PC-3 (cell line): ENCODE data around the gene AEBP2. TPM values are rescaled to one million over a fixed set of nuclear protein-coding genes. Genes with fewer than 3 reads are reported as not detected.
"Not testable (repeated sequence)": the region's sequence is repeated elsewhere in the genome, so short reads cannot be mapped to it uniquely, and the experiment has no call there.

Source experiments
- ATAC-seq: fragments of 200-7000 bp; cut with Tn5 transposase; 2 replicates; pipeline ENCODE4 v1.9.1; 2020; ENCODE audit warnings: mild to moderate bottlenecking, moderate library complexity
- BruUV-seq: library from RNA; stranded (reverse); fragments of 400-500 nt; replicated peaks from 2 replicates; lab custom pipeline; 2021; lab: Mats Ljungman, UMichigan
- CTCF ChIA-PET: fragments of 300-600 bp; sonication (Branson Sonifier 250); formaldehyde crosslinking; loops from one replicate; lab custom pipeline; 2022; ENCODE audit warnings: antibody characterized with exemption; lab: Charles Lee
- POLR2A ChIA-PET: fragments of 300-600 bp; sonication (Branson Sonifier 250); formaldehyde crosslinking; loops from one replicate; lab custom pipeline; 2022; ENCODE audit warnings: antibody characterized with exemption; ENCODE audit not compliant: unreplicated experiment; lab: Charles Lee
- DNase-seq: peaks from one replicate; pipeline ENCODE4 v3.0.0-alpha.2; 2015
- H2AFZ ChIP-seq: fragments of 300-600 bp; sonication (generic); 2 replicates; pipeline ENCODE4 v1.6.0; 2016; ENCODE audit warnings: antibody characterized with exemption, low read length
- H3F3A ChIP-seq: fragments of 300-600 bp; sonication (generic); one replicate; pipeline ENCODE4 v1.6.0; 2017; ENCODE audit warnings: antibody characterized with exemption, low read length, control low read depth, mild to moderate bottlenecking; ENCODE audit not compliant: unreplicated experiment
- H3K27ac ChIP-seq: fragments of 300-600 bp; sonication (generic); 2 replicates; pipeline ENCODE4 v1.5.1; 2016; ENCODE audit warnings: mild to moderate bottlenecking, low read length
- H3K27me3 ChIP-seq: fragments of 300-600 bp; sonication (generic); 2 replicates; pipeline ENCODE4 v1.6.1; 2016; ENCODE audit warnings: low read length, mixed read lengths
- H3K36me3 ChIP-seq: fragments of 300-600 bp; sonication (generic); 2 replicates; pipeline ENCODE4 v1.6.1; 2016; ENCODE audit warnings: low read depth, mixed run types, low read length, mixed read lengths
- H3K4me1 ChIP-seq: fragments of 300-600 bp; sonication (generic); 2 replicates; pipeline ENCODE4 v1.5.1; 2016; ENCODE audit warnings: low read length; ENCODE audit not compliant: insufficient read depth
- H3K4me2 ChIP-seq: fragments of 300-600 bp; sonication (generic); 2 replicates; pipeline ENCODE4 v1.6.0; 2016; ENCODE audit warnings: low read length
- H3K4me3 ChIP-seq: fragments of 300-600 bp; sonication (generic); 2 replicates; pipeline ENCODE4 v1.5.1; 2016; ENCODE audit warnings: mild to moderate bottlenecking, low read length, mixed read lengths
- H3K79me2 ChIP-seq: fragments of 300-600 bp; sonication (generic); 2 replicates; pipeline ENCODE4 v1.6.1; 2017; ENCODE audit warnings: low read length, mixed read lengths
- H3K9ac ChIP-seq: fragments of 300-600 bp; sonication (generic); 2 replicates; pipeline ENCODE4 v1.6.0; 2016; ENCODE audit warnings: mild to moderate bottlenecking, low read length
- H3K9me2 ChIP-seq: fragments of 300-600 bp; sonication (generic); replicated peaks from 2 replicates; pipeline ENCODE4 v1.6.1; 2016; ENCODE audit warnings: mixed run types, low read length, mixed read lengths
- H3K9me3 ChIP-seq: fragments of 300-600 bp; sonication (generic); 2 replicates; pipeline ENCODE4 v1.6.1; 2016; ENCODE audit warnings: low read length, mixed read lengths
- H4K20me1 ChIP-seq: fragments of 300-600 bp; sonication (generic); 2 replicates; pipeline ENCODE4 v1.6.1; 2016; ENCODE audit warnings: low read length, mixed read lengths
- CTCF ChIP-seq: fragments of 300-600 bp; sonication (generic); conservative IDR thresholded peaks from 2 replicates; pipeline ENCODE4 v1.5.1; 2017; ENCODE audit warnings: antibody characterized with exemption, low read depth, mild to moderate bottlenecking, low read length
- EZH2 ChIP-seq: fragments of 300-600 bp; sonication (generic); IDR thresholded peaks from one replicate; pipeline ENCODE4 v1.6.1; 2017; ENCODE audit warnings: antibody characterized with exemption, mild to moderate bottlenecking, low read length; ENCODE audit not compliant: unreplicated experiment
- EZH2phosphoT487 ChIP-seq: fragments of 300-600 bp; sonication (generic); IDR thresholded peaks from 2 replicates; pipeline ENCODE4 v1.6.1; 2018; ENCODE audit warnings: mild to moderate bottlenecking, antibody characterized with exemption, low read length, borderline replicate concordance
- intact Hi-C: fragments of 100-400 bp; cut with micrococcal nuclease; formaldehyde crosslinking; loops from 2 replicates; pipeline ENCODE4 v1.9.0; 2023
- total RNA-seq: library from RNA; depleted of rRNA; stranded (reverse); fragments of >200 nt; gene quantifications from 2 replicates; pipeline ENCODE4 v1.2.3, GENCODE V29; 2014

AEBP2 gene
- total RNA-seq, 1 experiment from 2014 or later, result 10.2 TPM

- Histone ChIP-seq H3K9me2 (no peaks in the 10 kb centered on the region), H3F3A (no peaks in the 10 kb centered on the region), H2AFZ (no peak overlapping the region), H3K79me2 (peaks cover 21% of the 10 kb centered on the region), H3K36me3 (peaks cover 9% of the 10 kb centered on the region; the same call in 1 of the 2 replicates), H3K9me3 (no peaks in the 10 kb centered on the region), H3K4me3 (no peak overlapping the region), H3K27ac (no peak overlapping the region), H3K27me3 (no peaks in the 10 kb centered on the region), H4K20me1 (no peaks in the 10 kb centered on the region), H3K9ac (no peak overlapping the region), H3K4me1 (no peaks in the 10 kb centered on the region), H3K4me2 (no peak overlapping the region)
- ChIA-PET POLR2A (no interaction called here), CTCF (no interaction called here)
- BruUV-seq, result no TSS peak
- TF ChIP-seq EZH2phosphoT487, result no peak
- TF ChIP-seq EZH2, result no peak
- TF ChIP-seq CTCF, result no peak
- ATAC-seq (no peak), DNase-seq (no peak)
- intact Hi-C loops, result no loop called here
Observed at GRCh38 chr12:19465711-19466110, 26.4 kb downstream of the AEBP2 start.

GRCh38 chr12:19474147-19474546 is 34.9 kb downstream of the AEBP2 start:
- DNase-seq (no peak), ATAC-seq (no peak)
- Histone ChIP-seq H3K79me2 (peaks cover 22% of the 10 kb centered on the region), H3K4me1 (no peaks in the 10 kb centered on the region), H3K9ac (no peak overlapping the region), H2AFZ (no peak overlapping the region), H4K20me1 (no peaks in the 10 kb centered on the region), H3K9me3 (no peaks in the 10 kb centered on the region), H3K27ac (no peak overlapping the region), H3K4me2 (no peak overlapping the region), H3F3A (no peaks in the 10 kb centered on the region), H3K9me2 (no peaks in the 10 kb centered on the region), H3K36me3 (no peaks in the 10 kb centered on the region; the same call in 1 of the 2 replicates), H3K27me3 (no peaks in the 10 kb centered on the region), H3K4me3 (no peak overlapping the region)
- CTCF ChIA-PET, result no interaction called here
- BruUV-seq, result no TSS peak
- POLR2A ChIA-PET, result no interaction called here
- TF ChIP-seq CTCF (no peak), EZH2 (no peak), EZH2phosphoT487 (no peak)
- intact Hi-C loops, result no loop called here

- H3K9me3 ChIP-seq, H3K4me2 ChIP-seq, H3K9ac ChIP-seq, H3K36me3 ChIP-seq, H3F3A ChIP-seq, DNase-seq, H3K9me2 ChIP-seq, BruUV-seq, ATAC-seq, H3K4me3 ChIP-seq, H3K4me1 ChIP-seq, H3K27ac ChIP-seq, H2AFZ ChIP-seq, H3K27me3 ChIP-seq, H4K20me1 ChIP-seq, intact Hi-C loops, CTCF ChIA-PET, POLR2A ChIA-PET: not testable (repeated sequence)
- H3K79me2 ChIP-seq, result peaks cover 22% of the 10 kb centered on the region
Observed at GRCh38 chr12:19475884-19476505, 36.7 kb downstream of the AEBP2 start.
